Endodermal cell (in vitro differentiated cells): Measurements from ENCODE around the gene POLRMT. TPM values are rescaled to one million over a fixed set of nuclear protein-coding genes. Genes with fewer than 3 reads are reported as not detected.

Experiments
- DNase-seq: peaks from one replicate; pipeline ENCODE4 v3.0.0-alpha.2; 2017
- H3K27ac ChIP-seq: 2 replicates; pipeline ENCODE4 v1.5.1; 2013; ENCODE audit warnings: mild to moderate bottlenecking, low read depth, low read length, moderate library complexity
- H3K27me3 ChIP-seq: 2 replicates; pipeline ENCODE4 v1.6.1; 2013; ENCODE audit warnings: mild to moderate bottlenecking, low read length, moderate library complexity; ENCODE audit not compliant: insufficient read depth, control insufficient read depth, poor library complexity, severe bottlenecking
- H3K36me3 ChIP-seq: 2 replicates; pipeline ENCODE4 v1.7.0; 2013; ENCODE audit warnings: mild to moderate bottlenecking, low read length, moderate library complexity; ENCODE audit not compliant: control insufficient read depth, insufficient read depth
- H3K4me1 ChIP-seq: one replicate; pipeline ENCODE4 v1.7.0; 2013; ENCODE audit warnings: low read length; ENCODE audit not compliant: control insufficient read depth, insufficient read depth
- H3K4me3 ChIP-seq: 2 replicates; pipeline ENCODE4 v1.5.1; 2013; ENCODE audit warnings: mild to moderate bottlenecking, low read length, moderate library complexity
- H3K9ac ChIP-seq: 2 replicates; pipeline ENCODE4 v1.6.1; 2013; ENCODE audit warnings: mild to moderate bottlenecking, low read length, moderate library complexity; ENCODE audit not compliant: poor library complexity, severe bottlenecking; ENCODE audit errors: extremely low read depth
- H3K9me3 ChIP-seq: 2 replicates; pipeline ENCODE4 v1.6.1; 2013; ENCODE audit warnings: mild to moderate bottlenecking, low read length, moderate library complexity; ENCODE audit not compliant: control insufficient read depth
- H3K27ac Mint-ChIP-seq: 2 replicates; pipeline ENCODE4 v1.8.0; 2020; ENCODE audit warnings: mixed read lengths
- H3K27me3 Mint-ChIP-seq: 2 replicates; pipeline ENCODE4 v1.8.0; 2021; ENCODE audit warnings: mild to moderate bottlenecking, mixed read lengths; ENCODE audit not compliant: insufficient read depth
- H3K36me3 Mint-ChIP-seq: 2 replicates; pipeline ENCODE4 v1.8.0; 2020; ENCODE audit warnings: low read depth, mixed read lengths
- H3K4me1 Mint-ChIP-seq: 2 replicates; pipeline ENCODE4 v1.8.0; 2020; ENCODE audit warnings: mixed read lengths
- H3K4me3 Mint-ChIP-seq: 2 replicates; pipeline ENCODE4 v1.8.0; 2020; ENCODE audit warnings: mild to moderate bottlenecking, moderate library complexity, mixed read lengths
- H3K9me3 Mint-ChIP-seq: 2 replicates; pipeline ENCODE4 v1.8.0; 2020; ENCODE audit warnings: mild to moderate bottlenecking, mixed read lengths
- WGBS, 2 experiments: methylation state at CpG; one replicate each; pipeline versions ENCODE4 v1.1.5 to v1.1.7; 2013; ENCODE audit warnings: missing lambda C conversion rate in 2 of 2, mixed read lengths in 1 of 2; ENCODE audit not compliant: insufficient coverage in 1 of 2, insufficient read length in 1 of 2; 5-methylcytosine and 5-hydroxymethylcytosine counted together
- total RNA-seq, 2 donors: library from RNA; stranded (reverse); fragmentation: NEBNext Ultra II Directional in 1 of 2; extraction: Animal tissue kit (Norgen Biotek cat#: 25700) in 1 of 2; gene quantifications; 2 replicates in 1 of 2; 3 replicates in 1 of 2; pipeline ENCODE4 v1.2.1, GENCODE V29; 2021
- TF ChIP-seq, protein P1 (sequence below): fragments of 200-600 bp; sonication (generic); conservative IDR thresholded peaks from 2 replicates; pipeline ENCODE4 v1.5.0; 2021; ENCODE audit warnings: antibody characterized with exemption, mild to moderate bottlenecking

Gene POLRMT
- total RNA-seq, 2 donors from 2014 or later = 76.6 to 86.4 TPM

DNA sequence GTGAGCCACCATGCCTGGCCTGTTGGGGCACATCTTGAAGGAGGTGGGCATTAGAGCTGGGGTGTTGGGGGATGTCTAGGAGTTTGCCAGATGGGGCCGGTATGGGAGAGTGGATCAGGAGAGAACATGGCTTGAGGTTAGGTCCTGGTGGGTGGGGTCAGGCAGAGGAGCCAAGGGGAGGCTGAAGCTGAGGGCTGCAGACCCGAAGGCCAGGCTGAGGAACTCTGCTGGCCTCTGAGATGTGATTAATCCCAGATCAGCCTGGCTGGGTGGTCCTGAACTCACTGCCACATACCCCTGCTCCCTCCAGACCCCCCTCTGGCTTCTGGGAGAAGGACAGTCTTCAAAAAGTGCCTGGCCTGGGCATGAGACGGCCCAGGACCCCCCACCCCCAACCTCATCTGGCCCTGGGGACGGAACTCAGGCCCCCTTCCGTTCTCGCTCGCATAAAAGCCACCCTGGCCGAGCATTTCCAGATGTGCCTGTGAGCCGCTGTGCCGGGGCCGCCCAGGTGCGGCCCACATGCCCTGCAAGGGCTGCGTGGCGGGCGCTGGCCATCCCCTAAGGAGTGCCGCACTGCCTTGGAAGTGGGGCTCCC lies 45.6 kb upstream of the POLRMT start:
- Histone ChIP-seq H3K4me1 (no peaks in the 10 kb centered on the region), H3K27me3 (peaks cover 16% of the 10 kb centered on the region), H3K27ac (no peak overlapping the region), H3K36me3 (no peaks in the 10 kb centered on the region), H3K4me3 (peak overlapping the region; percentile 79), H3K9me3 (no peaks in the 10 kb centered on the region), H3K9ac (no peak overlapping the region)
- no peaks in the 10 kb centered on the region for H3K9me3 Mint-ChIP-seq
- TF ChIP-seq, protein P1, sequence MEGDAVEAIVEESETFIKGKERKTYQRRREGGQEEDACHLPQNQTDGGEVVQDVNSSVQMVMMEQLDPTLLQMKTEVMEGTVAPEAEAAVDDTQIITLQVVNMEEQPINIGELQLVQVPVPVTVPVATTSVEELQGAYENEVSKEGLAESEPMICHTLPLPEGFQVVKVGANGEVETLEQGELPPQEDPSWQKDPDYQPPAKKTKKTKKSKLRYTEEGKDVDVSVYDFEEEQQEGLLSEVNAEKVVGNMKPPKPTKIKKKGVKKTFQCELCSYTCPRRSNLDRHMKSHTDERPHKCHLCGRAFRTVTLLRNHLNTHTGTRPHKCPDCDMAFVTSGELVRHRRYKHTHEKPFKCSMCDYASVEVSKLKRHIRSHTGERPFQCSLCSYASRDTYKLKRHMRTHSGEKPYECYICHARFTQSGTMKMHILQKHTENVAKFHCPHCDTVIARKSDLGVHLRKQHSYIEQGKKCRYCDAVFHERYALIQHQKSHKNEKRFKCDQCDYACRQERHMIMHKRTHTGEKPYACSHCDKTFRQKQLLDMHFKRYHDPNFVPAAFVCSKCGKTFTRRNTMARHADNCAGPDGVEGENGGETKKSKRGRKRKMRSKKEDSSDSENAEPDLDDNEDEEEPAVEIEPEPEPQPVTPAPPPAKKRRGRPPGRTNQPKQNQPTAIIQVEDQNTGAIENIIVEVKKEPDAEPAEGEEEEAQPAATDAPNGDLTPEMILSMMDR = no peak
- no peak for DNase-seq
- 92 to 94% methylated on average over 10 to 16 of the region's 16 CpGs for WGBS, 2 experiments
- peaks cover 23% of the 10 kb centered on the region for H3K27me3 Mint-ChIP-seq
- no peak overlapping the region for H3K27ac Mint-ChIP-seq
- no peaks in the 10 kb centered on the region for H3K36me3 Mint-ChIP-seq
- H3K4me1 Mint-ChIP-seq = peaks cover 4% of the 10 kb centered on the region
- peak overlapping the region; percentile 71 for H3K4me3 Mint-ChIP-seq

DNA sequence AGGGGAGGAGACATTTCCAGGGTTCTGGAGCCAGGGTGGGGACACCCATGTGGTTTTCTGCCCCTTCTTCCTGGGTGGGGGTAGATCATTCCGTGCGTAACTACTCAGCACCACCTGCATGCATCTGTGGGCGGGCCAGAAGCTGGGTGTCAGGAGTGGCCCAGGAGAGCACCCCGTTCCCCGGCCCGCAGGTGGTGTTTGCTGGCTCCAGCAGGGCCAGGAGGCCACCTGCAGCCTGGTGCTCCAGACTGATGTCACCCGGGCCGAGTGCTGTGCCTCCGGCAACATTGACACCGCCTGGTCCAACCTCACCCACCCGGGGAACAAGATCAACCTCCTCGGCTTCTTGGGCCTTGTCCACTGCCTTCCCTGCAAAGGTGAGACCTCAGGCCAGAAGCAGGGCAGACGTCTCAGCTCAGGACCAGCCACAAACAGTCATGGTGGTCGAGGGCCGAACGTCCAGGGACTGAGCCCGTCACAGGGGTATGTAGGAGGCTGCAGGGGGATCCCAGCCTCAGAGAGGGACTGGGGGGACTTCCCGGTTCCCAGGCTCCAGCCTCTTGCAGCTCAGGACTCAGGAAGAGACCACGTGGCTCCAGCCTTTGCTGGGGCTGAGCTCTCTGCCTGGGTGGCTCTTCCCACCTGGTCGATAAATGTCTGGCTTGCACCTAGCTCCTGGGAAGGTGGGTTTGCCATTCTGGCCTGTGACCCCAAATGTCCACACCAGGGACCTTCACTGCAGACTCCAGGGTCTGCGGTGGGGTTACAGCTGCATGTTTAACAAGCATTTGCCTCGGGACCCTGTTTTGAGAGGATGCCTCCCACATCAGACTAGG lies 44.5 kb upstream of the POLRMT start:
- TF ChIP-seq, protein P1 = no peak
- no peak overlapping the region for H3K9ac ChIP-seq
- no peaks in the 10 kb centered on the region for H3K9me3 Mint-ChIP-seq
- H3K9me3 ChIP-seq = no peaks in the 10 kb centered on the region
- 85 to 89% methylated on average over 9 to 22 of the region's 22 CpGs for WGBS, 2 experiments
- H3K4me1 ChIP-seq = no peaks in the 10 kb centered on the region
- H3K27ac Mint-ChIP-seq = no peak overlapping the region
- peak; percentile 43 for DNase-seq
- peaks cover 16% of the 10 kb centered on the region for H3K27me3 ChIP-seq
- H3K27me3 Mint-ChIP-seq = peaks cover 29% of the 10 kb centered on the region
- no peaks in the 10 kb centered on the region for H3K36me3 ChIP-seq
- H3K27ac ChIP-seq = no peak overlapping the region
- H3K4me1 Mint-ChIP-seq = peaks cover 4% of the 10 kb centered on the region
- H3K4me3 ChIP-seq = no peak overlapping the region
- no peaks in the 10 kb centered on the region for H3K36me3 Mint-ChIP-seq
- H3K4me3 Mint-ChIP-seq = peak overlapping the region; percentile 71

DNA sequence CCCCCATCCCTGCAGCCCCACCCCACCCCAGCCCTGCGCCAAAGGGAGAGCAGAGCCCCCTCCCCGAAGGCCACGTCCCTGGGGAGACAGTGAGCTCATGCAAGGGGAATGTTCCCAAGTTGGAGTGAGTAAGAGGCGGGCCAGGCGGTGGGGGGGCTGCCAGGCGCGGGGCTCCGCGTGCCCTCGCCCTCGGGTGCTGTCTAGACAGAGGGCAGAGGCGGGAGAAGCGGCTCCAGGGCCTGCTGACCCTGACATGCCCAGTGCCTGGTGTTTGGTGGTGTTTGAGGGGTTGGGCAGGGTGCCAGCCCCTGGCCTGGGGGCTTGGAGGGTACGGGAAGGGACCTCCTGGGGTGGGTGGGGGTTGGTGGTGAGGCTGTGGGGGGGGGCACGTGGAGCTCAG lies 43.9 kb upstream of the POLRMT start:
- Mint-ChIP-seq H3K4me3 (no peak overlapping the region), H3K4me1 (peaks cover 4% of the 10 kb centered on the region), H3K36me3 (no peaks in the 10 kb centered on the region), H3K27me3 (peaks cover 29% of the 10 kb centered on the region), H3K9me3 (no peaks in the 10 kb centered on the region), H3K27ac (no peak overlapping the region)
- 19 to 47% methylated on average over 4 to 14 of the region's 15 CpGs for WGBS, 2 experiments
- DNase-seq = peak; percentile 52
- TF ChIP-seq, protein P1 = no peak
- Histone ChIP-seq H3K27ac (no peak overlapping the region), H3K4me3 (no peak overlapping the region), H3K27me3 (peaks cover 16% of the 10 kb centered on the region), H3K9ac (no peak overlapping the region), H3K4me1 (no peaks in the 10 kb centered on the region), H3K9me3 (no peaks in the 10 kb centered on the region), H3K36me3 (no peaks in the 10 kb centered on the region)
